Fibroblast of pulmonary artery (primary cell): Measurements from ENCODE around the gene TNS3.

Source experiments
- DNase-seq: peaks from one replicate; pipeline ENCODE4 v3.0.0-alpha.2; 2010; ENCODE audit warnings: low read depth
- H3K4me3 ChIP-seq: replicated peaks from 2 replicates; pipeline ENCODE4 v1.5.1; 2011; ENCODE audit warnings: low read depth, mild to moderate bottlenecking, control low read depth, low read length, moderate library complexity
- TF ChIP-seq, protein P1 (sequence below): IDR thresholded peaks from 2 replicates; pipeline ENCODE4 v1.5.1; 2011; ENCODE audit warnings: mild to moderate bottlenecking, control low read depth, low read length, inconsistent platforms; ENCODE audit errors: missing control alignments

The TNS3 gene

DNA sequence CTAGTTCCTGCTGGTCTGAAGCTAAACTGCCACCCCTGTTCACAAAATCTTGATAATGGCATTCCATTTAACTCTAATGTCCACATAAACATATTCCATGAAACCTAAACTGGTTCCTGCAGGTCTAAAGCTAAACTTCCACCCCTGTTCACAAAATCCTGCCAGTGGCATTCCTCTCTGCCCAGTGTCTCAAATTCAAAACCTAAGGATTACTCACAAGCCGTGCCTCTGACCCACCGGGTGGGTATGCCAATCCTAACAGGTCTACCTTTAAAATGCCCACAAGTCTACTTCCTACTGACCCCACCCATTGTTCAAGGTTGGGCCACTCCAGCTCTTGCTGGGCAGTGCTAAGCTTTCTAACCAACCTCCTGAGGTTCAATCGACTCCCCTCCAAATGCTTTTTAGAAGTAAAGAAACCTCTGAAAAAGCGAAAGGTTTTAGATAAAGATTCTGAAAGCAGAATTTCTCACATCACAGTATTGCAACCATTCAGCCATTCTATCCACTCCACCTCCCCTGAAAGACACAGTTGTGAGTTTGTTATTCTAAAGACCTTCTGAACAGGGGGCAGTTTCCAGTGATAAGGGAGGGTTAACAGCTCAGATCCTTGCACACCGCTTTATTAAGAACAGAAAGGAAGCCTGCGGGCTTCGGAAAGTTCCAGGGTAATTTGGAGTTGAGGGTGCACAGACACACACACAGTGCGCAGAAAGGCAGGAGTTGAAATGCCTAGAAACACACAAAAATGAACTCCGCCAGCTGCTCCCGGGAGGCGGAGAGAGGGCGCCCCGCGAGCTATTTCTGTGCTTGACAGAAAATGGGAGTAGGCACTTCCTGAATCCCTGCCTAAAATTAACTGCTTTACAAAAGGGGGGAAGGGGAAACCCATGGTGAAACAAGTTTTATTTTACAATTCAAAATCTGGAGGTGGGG, 87.7 kb downstream of the TNS3 start:
- H3K4me3 ChIP-seq, result no peak overlapping the region
- no peak for DNase-seq
- TF ChIP-seq, protein P1, sequence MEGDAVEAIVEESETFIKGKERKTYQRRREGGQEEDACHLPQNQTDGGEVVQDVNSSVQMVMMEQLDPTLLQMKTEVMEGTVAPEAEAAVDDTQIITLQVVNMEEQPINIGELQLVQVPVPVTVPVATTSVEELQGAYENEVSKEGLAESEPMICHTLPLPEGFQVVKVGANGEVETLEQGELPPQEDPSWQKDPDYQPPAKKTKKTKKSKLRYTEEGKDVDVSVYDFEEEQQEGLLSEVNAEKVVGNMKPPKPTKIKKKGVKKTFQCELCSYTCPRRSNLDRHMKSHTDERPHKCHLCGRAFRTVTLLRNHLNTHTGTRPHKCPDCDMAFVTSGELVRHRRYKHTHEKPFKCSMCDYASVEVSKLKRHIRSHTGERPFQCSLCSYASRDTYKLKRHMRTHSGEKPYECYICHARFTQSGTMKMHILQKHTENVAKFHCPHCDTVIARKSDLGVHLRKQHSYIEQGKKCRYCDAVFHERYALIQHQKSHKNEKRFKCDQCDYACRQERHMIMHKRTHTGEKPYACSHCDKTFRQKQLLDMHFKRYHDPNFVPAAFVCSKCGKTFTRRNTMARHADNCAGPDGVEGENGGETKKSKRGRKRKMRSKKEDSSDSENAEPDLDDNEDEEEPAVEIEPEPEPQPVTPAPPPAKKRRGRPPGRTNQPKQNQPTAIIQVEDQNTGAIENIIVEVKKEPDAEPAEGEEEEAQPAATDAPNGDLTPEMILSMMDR, result no peak

DNA sequence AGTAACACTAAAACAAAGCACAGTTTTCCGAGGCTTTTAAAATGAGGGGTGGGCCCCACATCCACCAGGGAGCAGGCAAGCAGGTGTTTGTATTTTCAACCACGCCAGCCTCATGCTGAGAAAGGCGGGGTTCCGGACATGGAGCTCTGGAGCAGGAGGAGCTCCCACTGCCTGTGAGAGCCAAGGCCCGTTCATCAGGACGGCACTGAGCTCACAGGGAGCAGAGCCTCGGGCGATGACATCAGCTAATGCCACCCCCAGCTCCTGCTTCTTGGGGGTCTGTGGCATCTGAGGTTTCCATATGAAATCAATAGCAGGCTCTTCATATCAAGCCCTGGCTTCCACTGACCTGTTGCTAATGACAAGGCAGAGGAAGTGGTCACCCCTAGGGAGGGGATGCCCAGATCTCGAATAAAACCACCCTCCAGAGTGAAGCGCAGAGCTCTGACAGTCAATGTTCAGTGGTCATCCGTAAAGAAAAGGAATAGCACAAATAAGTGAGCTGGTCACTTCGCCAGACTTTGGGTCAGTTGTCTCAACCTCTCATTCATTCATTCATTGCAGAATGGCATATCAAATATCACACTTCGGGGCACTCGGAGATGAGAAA, 89.1 kb downstream of the TNS3 start:
- DNase-seq, result no peak
- H3K4me3 ChIP-seq, result no peak overlapping the region
- TF ChIP-seq, protein P1, result no peak

DNA sequence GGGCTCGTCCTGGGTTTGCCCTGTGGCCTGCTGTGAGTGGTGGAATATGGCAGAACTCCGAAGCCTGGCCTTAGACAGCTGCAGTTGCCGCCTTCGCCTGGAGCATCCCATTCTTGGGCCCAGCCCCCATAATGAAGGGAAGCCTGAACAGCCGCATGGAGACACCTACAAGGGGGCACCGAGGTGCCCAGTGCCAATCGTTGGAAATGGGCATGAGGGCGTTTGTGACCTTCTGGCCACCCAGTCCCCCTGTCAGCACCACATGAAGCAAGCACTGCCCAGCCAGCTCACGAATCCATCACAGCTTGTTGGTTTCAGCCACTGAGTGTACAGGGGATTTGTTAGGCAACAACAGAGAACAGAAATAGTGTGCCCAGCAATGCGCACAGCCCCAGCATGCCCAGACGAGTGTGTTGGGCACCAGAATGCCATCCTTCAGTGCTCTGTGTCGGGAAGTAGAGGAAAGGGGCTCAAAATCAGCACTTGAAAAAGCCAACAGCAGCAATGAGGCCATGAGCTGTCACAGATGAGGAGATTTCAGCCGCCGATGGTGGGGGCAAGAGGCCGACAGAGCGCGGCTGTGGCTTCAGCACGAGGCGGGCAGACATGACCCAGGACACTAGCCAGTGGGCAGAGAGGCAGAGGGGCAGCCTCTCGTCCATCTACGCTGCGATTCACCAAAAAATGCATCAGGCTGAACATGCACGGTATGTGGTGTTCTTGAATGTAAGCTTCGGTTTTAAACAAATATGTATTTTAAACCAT, 91.2 kb downstream of the TNS3 start:
- no peak for DNase-seq
- TF ChIP-seq, protein P1, result no peak
- no peak overlapping the region for H3K4me3 ChIP-seq

DNA sequence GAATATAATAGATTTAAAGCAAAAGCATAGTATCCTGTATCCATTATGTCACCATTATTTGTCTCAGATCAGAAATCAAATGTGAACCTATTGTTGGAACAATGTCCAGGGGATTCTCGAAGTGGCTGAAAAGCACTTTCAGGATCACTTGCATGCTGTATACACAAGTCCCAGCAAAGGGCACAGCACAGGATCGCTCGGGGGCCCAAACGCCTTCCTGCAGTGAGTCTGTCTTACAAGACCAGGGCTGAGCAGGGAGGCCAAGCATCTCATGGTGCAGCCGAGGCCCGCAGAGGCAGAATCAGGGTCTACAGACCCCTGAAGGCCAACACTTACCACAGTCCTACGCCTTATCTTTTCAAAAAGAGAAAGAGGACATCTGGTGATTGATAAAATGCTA, 92.3 kb downstream of the TNS3 start:
- TF ChIP-seq, protein P1, result no peak
- no peak for DNase-seq
- H3K4me3 ChIP-seq, result no peak overlapping the region

DNA sequence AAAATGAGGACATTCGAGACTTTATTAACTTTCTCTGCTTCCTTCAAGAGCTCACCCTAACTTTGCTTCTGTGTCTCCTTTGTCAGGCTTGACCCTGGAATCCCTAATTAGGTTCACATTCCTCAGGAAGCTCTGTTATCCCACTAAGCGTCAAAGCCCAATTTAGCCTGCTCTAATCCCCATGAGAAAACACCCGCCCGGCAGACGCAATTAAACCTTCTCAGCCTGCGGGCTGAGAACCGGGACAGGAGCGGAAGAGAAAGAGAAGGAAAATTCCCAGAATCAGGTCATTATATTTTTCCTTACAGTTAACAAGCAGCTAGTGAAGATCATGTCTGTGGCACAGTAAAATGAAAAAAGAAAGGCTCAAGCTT, 93.0 kb downstream of the TNS3 start:
- TF ChIP-seq, protein P1, result no peak
- DNase-seq, result no peak

DNA sequence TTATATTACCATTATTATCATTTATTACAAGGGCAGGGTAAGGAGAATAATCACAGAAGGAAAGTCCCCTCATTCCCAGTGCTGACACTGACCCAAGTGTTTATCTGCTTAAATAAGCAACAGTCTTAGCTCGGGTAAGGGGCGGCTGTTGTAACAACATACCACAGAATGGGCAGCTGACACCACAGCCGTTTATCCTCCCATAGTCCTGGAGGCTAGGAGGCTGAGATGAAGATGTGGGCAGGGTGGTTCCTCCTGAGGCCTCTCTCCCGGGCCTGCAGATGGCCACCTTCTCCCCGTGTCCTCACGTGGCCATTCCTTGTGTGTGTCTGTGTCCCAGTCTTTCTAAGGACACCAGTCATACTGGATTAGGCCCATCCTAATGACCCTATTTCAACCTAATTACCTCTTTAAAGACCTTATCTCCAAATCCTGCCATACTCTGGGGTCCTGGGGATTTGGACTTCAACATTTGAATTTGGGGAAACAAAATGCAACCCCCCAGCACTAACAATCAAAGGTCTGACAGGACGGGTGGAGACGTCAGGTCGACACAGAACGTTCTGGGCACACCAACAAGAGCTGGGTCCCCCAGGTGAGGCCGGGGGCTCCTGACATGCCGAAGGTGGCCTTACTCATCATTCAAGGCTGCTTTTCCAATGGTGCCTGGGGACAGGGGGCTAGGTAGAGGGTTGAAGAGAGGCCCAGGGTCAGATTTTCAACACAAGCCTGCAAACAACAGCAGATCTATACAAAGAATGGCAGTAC, 93.5 kb downstream of the TNS3 start:
- DNase-seq, result no peak
- no peak overlapping the region for H3K4me3 ChIP-seq
- TF ChIP-seq, protein P1, result no peak

More for the DNA sequence above, 93.0 kb downstream of the TNS3 start:
- no peak overlapping the region for H3K4me3 ChIP-seq
